ENCODE results near the gene EMP1. TPM values are rescaled to one million over a fixed set of nuclear protein-coding genes. Genes with fewer than 3 reads are reported as not detected.

The EMP1 gene
- total and polyA plus RNA-seq, 2 of the 8 experiments (the other 6 are each of a cell fraction or from before 2014, with no cell fraction given) = 0.17 to 0.65 TPM

- no peak for TF ChIP-seq EZH2 (IDR thresholded peaks at IDR 0.05; ENCODE audit: low read depth, low read length, severe bottlenecking)
- TF ChIP-seq POLR2AphosphoS5 (IDR thresholded peaks at IDR 0.05; ENCODE audit: low read depth, low read length) = no peak
- TF ChIP-seq SUZ12 (IDR thresholded peaks at IDR 0.05; ENCODE audit: low read length) = no peak
- TF ChIP-seq SAP30 (IDR thresholded peaks at IDR 0.05; ENCODE audit: insufficient read depth, insufficient replicate concordance, low read length) = no peak
- TF ChIP-seq RFX5 (IDR thresholded peaks at IDR 0.05; ENCODE audit: borderline replicate concordance, low read depth, low read length) = no peak
- TF ChIP-seq USF2 (IDR thresholded peaks at IDR 0.05; ENCODE audit: low read length) = no peak
- TF ChIP-seq NRF1 (IDR thresholded peaks at IDR 0.05; ENCODE audit: low read depth, low read length) = no peak
These were observed 17.1 kb upstream of the EMP1 start (continued) for GRCh38 chr12:13179211-13180074.

Measured in H1 (cell line).